GM12801 (cell line): ENCODE data around the gene CCDC152.

Source experiments
- TF ChIP-seq, protein P1 (sequence below): IDR thresholded peaks from one replicate; pipeline ENCODE4 v1.5.1; 2011; ENCODE audit warnings: control low read depth; ENCODE audit not compliant: insufficient read length; ENCODE audit errors: extremely low read depth

The CCDC152 gene

DNA sequence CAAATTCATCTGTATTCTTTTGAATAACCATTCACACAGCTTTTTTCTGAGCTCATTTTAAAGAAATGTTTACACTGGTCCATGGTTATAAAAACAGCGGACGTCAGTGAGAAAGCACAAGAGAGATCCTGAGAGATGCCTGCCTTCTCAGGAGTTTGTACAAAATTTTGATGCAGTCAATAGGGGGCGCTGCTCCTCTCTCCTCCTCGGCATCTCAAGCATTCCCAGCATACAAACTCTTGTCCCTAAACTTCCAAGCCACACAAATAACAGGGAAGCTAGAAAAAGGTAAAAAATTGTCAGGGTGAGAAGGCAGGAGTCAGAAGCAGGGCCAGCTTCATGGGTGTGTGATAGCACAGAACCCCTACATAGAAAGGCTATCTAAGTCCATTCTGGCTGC lies 11.2 kb upstream of the CCDC152 start:
- TF ChIP-seq, protein P1, sequence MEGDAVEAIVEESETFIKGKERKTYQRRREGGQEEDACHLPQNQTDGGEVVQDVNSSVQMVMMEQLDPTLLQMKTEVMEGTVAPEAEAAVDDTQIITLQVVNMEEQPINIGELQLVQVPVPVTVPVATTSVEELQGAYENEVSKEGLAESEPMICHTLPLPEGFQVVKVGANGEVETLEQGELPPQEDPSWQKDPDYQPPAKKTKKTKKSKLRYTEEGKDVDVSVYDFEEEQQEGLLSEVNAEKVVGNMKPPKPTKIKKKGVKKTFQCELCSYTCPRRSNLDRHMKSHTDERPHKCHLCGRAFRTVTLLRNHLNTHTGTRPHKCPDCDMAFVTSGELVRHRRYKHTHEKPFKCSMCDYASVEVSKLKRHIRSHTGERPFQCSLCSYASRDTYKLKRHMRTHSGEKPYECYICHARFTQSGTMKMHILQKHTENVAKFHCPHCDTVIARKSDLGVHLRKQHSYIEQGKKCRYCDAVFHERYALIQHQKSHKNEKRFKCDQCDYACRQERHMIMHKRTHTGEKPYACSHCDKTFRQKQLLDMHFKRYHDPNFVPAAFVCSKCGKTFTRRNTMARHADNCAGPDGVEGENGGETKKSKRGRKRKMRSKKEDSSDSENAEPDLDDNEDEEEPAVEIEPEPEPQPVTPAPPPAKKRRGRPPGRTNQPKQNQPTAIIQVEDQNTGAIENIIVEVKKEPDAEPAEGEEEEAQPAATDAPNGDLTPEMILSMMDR, result no peak

DNA sequence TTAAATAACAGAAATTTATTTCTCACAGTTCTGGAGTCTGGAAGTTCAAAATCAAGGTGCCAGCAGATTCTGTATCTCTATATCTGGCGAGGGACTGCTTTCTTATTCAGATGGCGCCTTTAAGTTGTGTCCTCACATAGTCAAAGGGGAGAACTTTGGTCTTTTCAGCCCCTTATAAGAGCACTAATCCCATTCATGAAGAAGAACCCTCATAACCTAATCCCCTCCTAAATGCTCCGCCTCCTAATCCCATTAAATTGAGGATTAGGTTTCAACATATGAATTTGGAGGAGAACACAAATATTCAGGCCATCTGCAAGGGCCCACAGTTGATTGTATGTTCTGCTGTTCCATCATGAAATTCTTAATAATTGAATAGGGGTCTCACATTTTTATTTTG lies 10.8 kb upstream of the CCDC152 start:
- TF ChIP-seq, protein P1, result no peak

DNA sequence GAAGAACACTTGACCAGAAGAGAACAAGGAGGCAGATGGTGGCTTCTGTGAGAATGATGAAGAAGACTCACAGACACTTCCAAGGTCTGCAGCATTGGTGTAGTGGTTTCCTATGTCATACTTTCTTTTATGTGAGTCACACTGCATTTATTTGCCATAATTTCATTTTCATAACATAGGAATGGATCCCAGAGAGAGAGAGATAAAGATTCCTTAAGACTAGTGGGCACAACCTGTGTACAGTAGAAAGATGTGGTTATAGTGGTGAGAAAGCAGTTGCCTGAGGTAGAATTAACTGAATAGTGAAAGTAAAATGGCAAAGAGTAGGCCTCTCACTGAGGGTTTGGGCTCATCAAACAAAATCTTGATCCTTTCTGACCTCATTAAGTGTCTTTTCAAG lies 7.6 kb upstream of the CCDC152 start:
- TF ChIP-seq, protein P1, result no peak

DNA sequence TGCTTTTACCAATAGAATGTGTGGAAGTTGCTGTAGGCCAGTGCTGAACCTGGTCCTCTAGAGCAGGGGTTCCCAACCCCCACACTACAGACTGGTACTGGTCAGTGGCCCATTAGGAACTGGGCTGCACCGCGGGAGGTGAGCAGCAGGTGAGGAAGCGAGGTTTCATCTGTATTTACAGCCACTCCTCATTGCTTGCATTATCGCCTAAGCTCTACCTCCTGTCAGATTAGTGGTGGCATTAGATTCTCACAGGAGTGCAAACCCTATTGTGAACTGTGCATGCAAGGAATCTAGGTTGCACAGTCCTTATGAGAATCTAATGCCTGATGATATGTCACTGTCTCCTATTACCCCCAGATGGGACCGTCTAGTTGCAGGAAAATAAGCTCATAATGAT lies 6.1 kb upstream of the CCDC152 start:
- TF ChIP-seq, protein P1, result no peak

DNA sequence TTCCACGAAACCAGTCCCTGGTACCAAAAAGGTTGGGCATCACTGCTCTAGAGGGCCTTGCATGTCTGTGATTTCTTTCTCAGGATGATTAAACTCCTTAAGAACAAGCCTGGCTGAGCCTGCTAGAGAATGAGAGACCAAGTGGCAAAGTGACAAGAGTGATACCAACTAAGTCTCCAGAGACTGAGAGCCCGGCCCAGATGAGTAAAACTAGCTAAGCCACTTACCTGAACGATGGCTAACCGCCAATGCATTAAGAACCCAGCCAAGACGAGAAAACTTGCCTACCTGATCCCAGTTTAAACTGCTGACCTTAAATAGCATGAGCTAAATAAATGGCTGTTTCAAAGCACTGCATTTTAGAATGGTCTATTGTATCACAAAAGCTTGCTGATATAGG lies 5.6 kb upstream of the CCDC152 start:
- TF ChIP-seq, protein P1, result no peak

DNA sequence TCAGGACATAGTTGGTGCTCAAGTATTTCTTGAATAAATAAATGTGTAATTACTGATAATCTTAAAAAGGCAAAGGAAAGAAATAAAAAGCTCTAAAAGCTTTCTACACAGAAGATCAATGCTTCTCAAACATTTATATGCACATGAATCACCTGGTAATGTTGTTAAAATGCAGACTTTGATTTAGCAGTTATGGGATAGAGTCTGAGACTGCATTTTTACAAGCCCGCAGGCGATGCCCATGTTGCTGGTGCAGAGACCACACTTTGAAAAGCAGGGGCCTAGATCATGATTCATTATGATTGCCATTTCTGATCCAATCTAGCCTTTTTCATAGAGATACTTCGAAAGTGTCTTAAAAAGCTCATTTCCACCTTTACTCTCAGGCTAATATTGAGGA lies 3.5 kb upstream of the CCDC152 start:
- TF ChIP-seq, protein P1, result no peak

DNA sequence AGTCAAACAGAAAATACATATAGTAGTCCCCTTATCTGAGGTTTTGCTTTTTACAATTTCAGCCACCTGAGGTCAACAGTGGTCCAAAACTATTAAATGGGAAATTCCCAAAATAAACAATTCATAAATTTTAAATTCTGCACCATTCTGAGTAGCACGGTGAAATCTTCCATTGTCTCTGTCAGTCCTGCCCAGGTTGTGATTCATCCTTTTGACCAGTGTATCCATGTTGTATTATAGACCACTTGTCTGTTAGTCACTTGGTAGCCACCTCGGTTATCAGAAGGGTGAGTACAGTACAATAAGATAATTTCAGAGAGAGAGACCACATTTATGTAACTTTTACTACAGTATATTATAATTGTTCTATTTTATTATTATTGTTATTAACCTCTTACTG lies 2.8 kb downstream of the CCDC152 start:
- TF ChIP-seq, protein P1, result no peak

DNA sequence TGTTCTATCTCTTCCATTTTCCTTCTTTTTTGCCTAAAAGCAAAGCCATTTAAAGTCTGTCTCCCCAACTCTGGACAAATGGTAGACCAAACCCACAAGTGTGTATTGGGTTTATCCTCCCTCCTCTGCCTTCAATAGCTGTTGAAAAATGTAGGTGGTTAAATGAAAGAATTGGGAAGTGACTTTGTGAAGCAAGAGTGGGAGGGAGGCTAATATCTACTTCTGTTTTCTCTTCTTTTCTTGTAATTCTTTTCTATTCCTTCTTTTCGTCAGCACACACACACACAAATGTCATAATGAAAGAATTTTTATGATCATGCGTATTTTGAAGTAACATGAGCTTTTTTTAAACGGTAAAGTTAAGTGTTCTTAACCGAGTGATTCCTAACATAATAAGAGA lies 3.8 kb downstream of the CCDC152 start:
- TF ChIP-seq, protein P1, result no peak
